Measurements from ENCODE around the gene ABCD2.
"Not testable (repeated sequence)": the region's sequence is repeated elsewhere in the genome, so short reads cannot be mapped to it uniquely, and the experiment has no call there.

Gene ABCD2

GRCh38 chr12:39612250-39612649 is 7.4 kb downstream of the ABCD2 start:
- no peak for DNase-seq (ENCODE audit: low read depth)

- no peak for DNase-seq (ENCODE audit: low read depth)
These were observed 7.8 kb downstream of the ABCD2 start for GRCh38 chr12:39611818-39612217.

- no peak for DNase-seq (ENCODE audit: low read depth)
These were observed 9.1 kb downstream of the ABCD2 start for GRCh38 chr12:39610436-39611025.

- no peak for DNase-seq (ENCODE audit: low read depth)
These were observed 12.7 kb downstream of the ABCD2 start for GRCh38 chr12:39606712-39607423.

GRCh38 chr12:39605996-39606395 is 13.6 kb downstream of the ABCD2 start:
- DNase-seq (ENCODE audit: low read depth), result no peak

- DNase-seq (ENCODE audit: low read depth), result no peak
These were observed 14.1 kb downstream of the ABCD2 start for GRCh38 chr12:39605501-39605900.

GRCh38 chr12:39603065-39603464 is 16.5 kb downstream of the ABCD2 start:
- no peak for DNase-seq (ENCODE audit: low read depth)

GRCh38 chr12:39601951-39602350 is 17.7 kb downstream of the ABCD2 start:
- not testable (repeated sequence) for DNase-seq (ENCODE audit: low read depth)

- DNase-seq (ENCODE audit: low read depth), result no peak
These were observed 23.7 kb downstream of the ABCD2 start for GRCh38 chr12:39595928-39596327.

GRCh38 chr12:39592295-39592694 is 27.3 kb downstream of the ABCD2 start:
- DNase-seq (ENCODE audit: low read depth), result no peak

GRCh38 chr12:39588348-39588747 is 31.3 kb downstream of the ABCD2 start:
- no peak for DNase-seq (ENCODE audit: low read depth)

GRCh38 chr12:39587225-39587624 is 32.4 kb downstream of the ABCD2 start:
- DNase-seq (ENCODE audit: low read depth), result peak; percentile 3

- no peak for DNase-seq (ENCODE audit: low read depth)
These were observed 32.8 kb downstream of the ABCD2 start for GRCh38 chr12:39586816-39587215.

GRCh38 chr12:39581592-39581991 is 38.0 kb downstream of the ABCD2 start:
- no peak for DNase-seq (ENCODE audit: low read depth)

- DNase-seq (ENCODE audit: low read depth), result no peak
These were observed 44.1 kb downstream of the ABCD2 start for GRCh38 chr12:39575498-39575875.

- no peak for DNase-seq (ENCODE audit: low read depth)
These were observed 44.7 kb downstream of the ABCD2 start for GRCh38 chr12:39574785-39575497.

GRCh38 chr12:39574378-39574777 is 45.2 kb downstream of the ABCD2 start:
- DNase-seq (ENCODE audit: low read depth), result no peak

- no peak for DNase-seq (ENCODE audit: low read depth)
These were observed 45.6 kb downstream of the ABCD2 start for GRCh38 chr12:39573971-39574370.

GRCh38 chr12:39572551-39572950 is 47.1 kb downstream of the ABCD2 start:
- DNase-seq (ENCODE audit: low read depth), result no peak

GRCh38 chr12:39571351-39571750 is 48.3 kb downstream of the ABCD2 start:
- no peak for DNase-seq (ENCODE audit: low read depth)

- no peak for DNase-seq (ENCODE audit: low read depth)
These were observed 66.1 kb downstream of the ABCD2 start for GRCh38 chr12:39553476-39553875.

- DNase-seq (ENCODE audit: low read depth), result not testable (repeated sequence)
These were observed 75.4 kb downstream of the ABCD2 start for GRCh38 chr12:39544211-39544610.

GRCh38 chr12:39541471-39541870 is 78.1 kb downstream of the ABCD2 start:
- DNase-seq (ENCODE audit: low read depth), result no peak
